Stimulated activated naive CD4-positive, alpha-beta T cell treated with Interleukin-2 at 50 U/mL for 16 hours (primary cell): Measurements from ENCODE around the gene PPP1R14C.

ENCODE experiments used
- DNase-seq: peaks from one replicate; lab custom pipeline; 2025; lab: John Stamatoyannopoulos, UW

The PPP1R14C gene

GRCh38 chr6:150296890-150297289 is 154.0 kb downstream of the PPP1R14C start:
- DNase-seq: no peak

GRCh38 chr6:150297327-150298029 is 154.6 kb downstream of the PPP1R14C start:
- no peak for DNase-seq

GRCh38 chr6:150298030-150298380 is 155.2 kb downstream of the PPP1R14C start:
- DNase-seq: no peak

GRCh38 chr6:150298676-150299075 is 155.8 kb downstream of the PPP1R14C start:
- DNase-seq: no peak
